ENCODE data around the gene POLE.

Gene POLE

DNA sequence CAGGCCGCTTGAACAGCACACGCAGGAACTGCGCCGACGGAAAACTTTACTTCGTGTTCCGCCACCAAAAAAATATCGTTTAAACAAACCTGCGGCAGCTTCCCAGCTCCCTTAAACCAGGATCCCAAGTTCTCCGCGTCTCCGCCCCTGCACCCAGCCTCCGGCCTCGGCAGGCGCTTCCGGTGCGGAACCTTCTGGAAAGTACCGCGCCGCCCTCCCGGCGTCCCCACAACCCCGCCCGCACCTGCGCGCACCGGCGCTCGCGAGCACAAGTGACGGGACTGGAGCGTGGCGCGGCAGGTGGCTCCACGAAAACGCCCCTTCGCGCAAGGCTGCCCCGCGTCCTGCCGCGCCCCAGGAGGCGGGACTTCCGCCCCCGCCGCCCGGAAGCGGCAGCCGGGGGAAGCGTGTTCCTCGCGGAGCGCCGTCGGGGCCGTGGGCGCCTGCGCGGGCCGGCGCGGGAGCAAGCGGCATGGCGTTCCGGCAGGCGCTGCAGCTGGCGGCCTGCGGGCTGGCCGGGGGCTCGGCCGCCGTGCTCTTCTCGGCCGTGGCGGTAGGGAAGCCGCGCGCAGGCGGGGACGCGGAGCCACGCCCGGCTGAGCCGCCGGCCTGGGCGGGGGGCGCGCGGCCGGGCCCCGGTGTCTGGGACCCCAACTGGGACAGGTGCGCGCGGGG, 23.4 kb upstream of the POLE start, which contains the start of gene PGAM5 (continued):
- TF ChIP-seq ZNF394 (tag by site-specific recombination; IDR thresholded peaks at IDR 0.05; ENCODE audit: borderline replicate concordance) (peak; percentile 15; the same call in 1 of the 2 replicates), SETDB1 (IDR thresholded peaks at IDR 0.05; ENCODE audit: insufficient read length, low read length) (no peak), ZNF521 (tag by site-specific recombination; IDR thresholded peaks at IDR 0.05) (no peak), ZNF169 (tag by site-specific recombination; IDR thresholded peaks at IDR 0.05) (no peak), ZNF664 (tag by site-specific recombination; IDR thresholded peaks at IDR 0.05) (no peak), ZNF624 (tag by site-specific recombination; IDR thresholded peaks at IDR 0.05) (no peak), SCRT2 (tag by site-specific recombination; IDR thresholded peaks at IDR 0.05) (peak; percentile 38; the same call in 1 of the 2 replicates), ZNF114 (tag by site-specific recombination; IDR thresholded peaks at IDR 0.05) (no peak), ZNF629 (tag by site-specific recombination; IDR thresholded peaks at IDR 0.05) (0 out of 2 replicates have a peak, but pooled peaks have one; percentile 35), ZNF112 (tag by site-specific recombination; IDR thresholded peaks at IDR 0.05) (no peak), HOXD13 (CRISPR knock-in tag; IDR thresholded peaks at IDR 0.05; ENCODE audit: borderline replicate concordance) (no peak), SP3 (tag by site-specific recombination; IDR thresholded peaks at IDR 0.05) (peak; percentile 69), ZNF473 (tag by site-specific recombination; IDR thresholded peaks at IDR 0.05) (no peak), KLF1 (tag by site-specific recombination; IDR thresholded peaks at IDR 0.05) (peak; percentile 75), ZNF366 (tag by site-specific recombination; conservative IDR thresholded peaks at IDR 0.05) (no peak), GLIS1 (tag by site-specific recombination; IDR thresholded peaks at IDR 0.05) (peak; percentile 36; the same call in 1 of the 2 replicates), MYNN (tag by site-specific recombination; IDR thresholded peaks at IDR 0.05; ENCODE audit: borderline replicate concordance) (no peak), ZNF660 (tag by site-specific recombination; IDR thresholded peaks at IDR 0.05) (peak; percentile 57; the same call in 1 of the 2 replicates)
- TF ChIP-seq, protein P1, sequence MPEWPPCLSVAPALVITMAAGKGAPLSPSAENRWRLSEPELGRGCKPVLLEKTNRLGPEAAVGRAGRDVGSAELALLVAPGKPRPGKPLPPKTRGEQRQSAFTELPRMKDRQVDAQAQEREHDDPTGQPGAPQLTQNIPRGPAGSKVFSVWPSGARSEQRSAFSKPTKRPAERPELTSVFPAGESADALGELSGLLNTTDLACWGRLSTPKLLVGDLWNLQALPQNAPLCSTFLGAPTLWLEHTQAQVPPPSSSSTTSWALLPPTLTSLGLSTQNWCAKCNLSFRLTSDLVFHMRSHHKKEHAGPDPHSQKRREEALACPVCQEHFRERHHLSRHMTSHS (tag by site-specific recombination; IDR thresholded peaks at IDR 0.05) = no peak
- TF ChIP-seq, protein P2, sequence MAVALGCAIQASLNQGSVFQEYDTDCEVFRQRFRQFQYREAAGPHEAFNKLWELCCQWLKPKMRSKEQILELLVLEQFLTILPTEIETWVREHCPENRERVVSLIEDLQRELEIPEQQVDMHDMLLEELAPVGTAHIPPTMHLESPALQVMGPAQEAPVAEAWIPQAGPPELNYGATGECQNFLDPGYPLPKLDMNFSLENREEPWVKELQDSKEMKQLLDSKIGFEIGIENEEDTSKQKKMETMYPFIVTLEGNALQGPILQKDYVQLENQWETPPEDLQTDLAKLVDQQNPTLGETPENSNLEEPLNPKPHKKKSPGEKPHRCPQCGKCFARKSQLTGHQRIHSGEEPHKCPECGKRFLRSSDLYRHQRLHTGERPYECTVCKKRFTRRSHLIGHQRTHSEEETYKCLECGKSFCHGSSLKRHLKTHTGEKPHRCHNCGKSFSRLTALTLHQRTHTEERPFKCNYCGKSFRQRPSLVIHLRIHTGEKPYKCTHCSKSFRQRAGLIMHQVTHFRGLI (tag by site-specific recombination; IDR thresholded peaks at IDR 0.05) = peak; percentile 36; the same call in 1 of the 2 replicates
- TF ChIP-seq, protein P3, sequence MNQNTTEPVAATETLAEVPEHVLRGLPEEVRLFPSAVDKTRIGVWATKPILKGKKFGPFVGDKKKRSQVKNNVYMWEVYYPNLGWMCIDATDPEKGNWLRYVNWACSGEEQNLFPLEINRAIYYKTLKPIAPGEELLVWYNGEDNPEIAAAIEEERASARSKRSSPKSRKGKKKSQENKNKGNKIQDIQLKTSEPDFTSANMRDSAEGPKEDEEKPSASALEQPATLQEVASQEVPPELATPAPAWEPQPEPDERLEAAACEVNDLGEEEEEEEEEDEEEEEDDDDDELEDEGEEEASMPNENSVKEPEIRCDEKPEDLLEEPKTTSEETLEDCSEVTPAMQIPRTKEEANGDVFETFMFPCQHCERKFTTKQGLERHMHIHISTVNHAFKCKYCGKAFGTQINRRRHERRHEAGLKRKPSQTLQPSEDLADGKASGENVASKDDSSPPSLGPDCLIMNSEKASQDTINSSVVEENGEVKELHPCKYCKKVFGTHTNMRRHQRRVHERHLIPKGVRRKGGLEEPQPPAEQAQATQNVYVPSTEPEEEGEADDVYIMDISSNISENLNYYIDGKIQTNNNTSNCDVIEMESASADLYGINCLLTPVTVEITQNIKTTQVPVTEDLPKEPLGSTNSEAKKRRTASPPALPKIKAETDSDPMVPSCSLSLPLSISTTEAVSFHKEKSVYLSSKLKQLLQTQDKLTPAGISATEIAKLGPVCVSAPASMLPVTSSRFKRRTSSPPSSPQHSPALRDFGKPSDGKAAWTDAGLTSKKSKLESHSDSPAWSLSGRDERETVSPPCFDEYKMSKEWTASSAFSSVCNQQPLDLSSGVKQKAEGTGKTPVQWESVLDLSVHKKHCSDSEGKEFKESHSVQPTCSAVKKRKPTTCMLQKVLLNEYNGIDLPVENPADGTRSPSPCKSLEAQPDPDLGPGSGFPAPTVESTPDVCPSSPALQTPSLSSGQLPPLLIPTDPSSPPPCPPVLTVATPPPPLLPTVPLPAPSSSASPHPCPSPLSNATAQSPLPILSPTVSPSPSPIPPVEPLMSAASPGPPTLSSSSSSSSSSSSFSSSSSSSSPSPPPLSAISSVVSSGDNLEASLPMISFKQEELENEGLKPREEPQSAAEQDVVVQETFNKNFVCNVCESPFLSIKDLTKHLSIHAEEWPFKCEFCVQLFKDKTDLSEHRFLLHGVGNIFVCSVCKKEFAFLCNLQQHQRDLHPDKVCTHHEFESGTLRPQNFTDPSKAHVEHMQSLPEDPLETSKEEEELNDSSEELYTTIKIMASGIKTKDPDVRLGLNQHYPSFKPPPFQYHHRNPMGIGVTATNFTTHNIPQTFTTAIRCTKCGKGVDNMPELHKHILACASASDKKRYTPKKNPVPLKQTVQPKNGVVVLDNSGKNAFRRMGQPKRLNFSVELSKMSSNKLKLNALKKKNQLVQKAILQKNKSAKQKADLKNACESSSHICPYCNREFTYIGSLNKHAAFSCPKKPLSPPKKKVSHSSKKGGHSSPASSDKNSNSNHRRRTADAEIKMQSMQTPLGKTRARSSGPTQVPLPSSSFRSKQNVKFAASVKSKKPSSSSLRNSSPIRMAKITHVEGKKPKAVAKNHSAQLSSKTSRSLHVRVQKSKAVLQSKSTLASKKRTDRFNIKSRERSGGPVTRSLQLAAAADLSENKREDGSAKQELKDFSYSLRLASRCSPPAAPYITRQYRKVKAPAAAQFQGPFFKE (tag by site-specific recombination; IDR thresholded peaks at IDR 0.05; ENCODE audit: borderline replicate concordance) = no peak
- TF ChIP-seq, protein P4, sequence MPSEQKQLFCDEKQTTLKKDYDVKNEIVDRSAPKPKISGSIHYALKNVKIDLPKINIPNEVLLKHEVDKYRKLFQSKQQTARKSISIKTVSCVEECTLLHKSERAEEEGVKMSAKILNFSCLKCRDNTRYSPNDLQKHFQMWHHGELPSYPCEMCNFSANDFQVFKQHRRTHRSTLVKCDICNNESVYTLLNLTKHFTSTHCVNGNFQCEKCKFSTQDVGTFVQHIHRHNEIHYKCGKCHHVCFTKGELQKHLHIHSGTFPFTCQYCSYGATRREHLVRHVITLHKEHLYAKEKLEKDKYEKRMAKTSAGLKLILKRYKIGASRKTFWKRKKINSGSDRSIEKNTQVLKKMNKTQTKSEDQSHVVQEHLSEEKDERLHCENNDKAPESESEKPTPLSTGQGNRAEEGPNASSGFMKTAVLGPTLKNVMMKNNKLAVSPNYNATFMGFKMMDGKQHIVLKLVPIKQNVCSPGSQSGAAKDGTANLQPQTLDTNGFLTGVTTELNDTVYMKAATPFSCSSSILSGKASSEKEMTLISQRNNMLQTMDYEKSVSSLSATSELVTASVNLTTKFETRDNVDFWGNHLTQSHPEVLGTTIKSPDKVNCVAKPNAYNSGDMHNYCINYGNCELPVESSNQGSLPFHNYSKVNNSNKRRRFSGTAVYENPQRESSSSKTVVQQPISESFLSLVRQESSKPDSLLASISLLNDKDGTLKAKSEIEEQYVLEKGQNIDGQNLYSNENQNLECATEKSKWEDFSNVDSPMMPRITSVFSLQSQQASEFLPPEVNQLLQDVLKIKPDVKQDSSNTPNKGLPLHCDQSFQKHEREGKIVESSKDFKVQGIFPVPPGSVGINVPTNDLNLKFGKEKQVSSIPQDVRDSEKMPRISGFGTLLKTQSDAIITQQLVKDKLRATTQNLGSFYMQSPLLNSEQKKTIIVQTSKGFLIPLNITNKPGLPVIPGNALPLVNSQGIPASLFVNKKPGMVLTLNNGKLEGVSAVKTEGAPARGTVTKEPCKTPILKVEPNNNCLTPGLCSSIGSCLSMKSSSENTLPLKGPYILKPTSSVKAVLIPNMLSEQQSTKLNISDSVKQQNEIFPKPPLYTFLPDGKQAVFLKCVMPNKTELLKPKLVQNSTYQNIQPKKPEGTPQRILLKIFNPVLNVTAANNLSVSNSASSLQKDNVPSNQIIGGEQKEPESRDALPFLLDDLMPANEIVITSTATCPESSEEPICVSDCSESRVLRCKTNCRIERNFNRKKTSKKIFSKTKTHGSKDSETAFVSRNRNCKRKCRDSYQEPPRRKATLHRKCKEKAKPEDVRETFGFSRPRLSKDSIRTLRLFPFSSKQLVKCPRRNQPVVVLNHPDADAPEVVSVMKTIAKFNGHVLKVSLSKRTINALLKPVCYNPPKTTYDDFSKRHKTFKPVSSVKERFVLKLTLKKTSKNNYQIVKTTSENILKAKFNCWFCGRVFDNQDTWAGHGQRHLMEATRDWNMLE (tag by site-specific recombination; conservative IDR thresholded peaks at IDR 0.05; ENCODE audit: low read depth) = 0 out of 2 replicates have a peak, but pooled peaks have one; percentile 48
- TF ChIP-seq, protein P5, sequence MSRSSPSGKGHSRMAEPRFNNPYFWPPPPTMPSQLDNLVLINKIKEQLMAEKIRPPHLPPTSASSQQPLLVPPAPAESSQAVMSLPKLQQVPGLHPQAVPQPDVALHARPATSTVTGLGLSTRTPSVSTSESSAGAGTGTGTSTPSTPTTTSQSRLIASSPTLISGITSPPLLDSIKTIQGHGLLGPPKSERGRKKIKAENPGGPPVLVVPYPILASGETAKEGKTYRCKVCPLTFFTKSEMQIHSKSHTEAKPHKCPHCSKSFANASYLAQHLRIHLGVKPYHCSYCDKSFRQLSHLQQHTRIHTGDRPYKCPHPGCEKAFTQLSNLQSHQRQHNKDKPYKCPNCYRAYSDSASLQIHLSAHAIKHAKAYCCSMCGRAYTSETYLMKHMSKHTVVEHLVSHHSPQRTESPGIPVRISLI (tag by site-specific recombination; IDR thresholded peaks at IDR 0.05) = no peak

All from HEK293 (cell line).